Mononuclear cell (primary cell): ENCODE measurements around the gene PLAC8. TPM values are rescaled to one million over a fixed set of nuclear protein-coding genes. Genes with fewer than 3 reads are reported as not detected.
"Not testable (repeated sequence)": the region's sequence is repeated elsewhere in the genome, so short reads cannot be mapped to it uniquely, and the experiment has no call there.

Experiments
- H3K27me3 ChIP-seq: 2 replicates; pipeline ENCODE4 v1.6.0; 2011; ENCODE audit warnings: low read length, control low read depth; ENCODE audit not compliant: insufficient read depth
- H3K4me1 ChIP-seq: 2 replicates; pipeline ENCODE4 v1.5.1; 2011; ENCODE audit warnings: mild to moderate bottlenecking, low read length, control low read depth; ENCODE audit not compliant: insufficient read depth
- H3K4me3 ChIP-seq: 2 replicates; pipeline ENCODE4 v1.5.1; 2011; ENCODE audit warnings: mild to moderate bottlenecking, low read length, moderate library complexity
- H3K9me3 ChIP-seq: 2 replicates; pipeline ENCODE4 v1.5.1; 2011; ENCODE audit warnings: low read depth, mild to moderate bottlenecking, control low read depth, low read length
- total RNA-seq: library from RNA; depleted of rRNA; stranded (reverse); fragments of >200 nt; gene quantifications from one replicate; pipeline ENCODE4 v1.2.3, GENCODE V29; 2012

The PLAC8 gene
- total RNA-seq: 354 TPM

- no peaks in the 10 kb centered on the region for H3K27me3 ChIP-seq
- H3K9me3 ChIP-seq: no peaks in the 10 kb centered on the region
- peak within 1 kb of the TSS; percentile 84 for H3K4me3 ChIP-seq
- H3K4me1 ChIP-seq: peaks cover 63% of the 10 kb centered on the region
These were observed at the start of gene PLAC8 for GRCh38 chr4:83114576-83114975. TSS of gene PLAC8 (minus strand) at chr4:83114729. CDS start at chr4:83107921, 6,808 bp downstream.

DNA sequence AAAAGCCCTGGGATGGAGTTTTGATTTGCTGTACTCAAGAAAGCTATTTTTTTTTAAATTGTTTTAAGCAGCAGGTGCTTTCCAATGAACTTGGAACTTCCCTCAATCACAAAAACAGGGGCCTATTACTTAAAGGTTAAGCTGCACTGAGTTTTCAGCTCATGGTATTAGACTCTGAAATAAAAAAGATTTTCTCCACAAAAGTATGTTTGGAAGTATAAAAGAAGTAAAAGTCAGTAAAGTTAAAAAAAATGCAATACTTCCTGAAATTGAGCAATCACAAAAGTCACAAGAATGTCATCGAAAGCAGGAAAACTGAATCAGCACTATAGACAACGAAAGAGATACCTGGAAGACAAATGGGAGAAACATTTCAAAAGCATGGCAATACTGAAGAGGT, 38.9 kb upstream of the PLAC8 start:
- no peak overlapping the region for H3K4me3 ChIP-seq

GRCh38 chr4:83152746-83153145, 38.2 kb upstream of the PLAC8 start:
- Histone ChIP-seq H3K4me1 (peaks cover 52% of the 10 kb centered on the region), H3K9me3 (no peaks in the 10 kb centered on the region), H3K4me3 (no peak overlapping the region), H3K27me3 (no peaks in the 10 kb centered on the region)

More for the DNA sequence above, 38.9 kb upstream of the PLAC8 start:
- Histone ChIP-seq H3K27me3 (no peaks in the 10 kb centered on the region), H3K9me3 (no peaks in the 10 kb centered on the region), H3K4me1 (peaks cover 52% of the 10 kb centered on the region)

- H3K4me3 ChIP-seq: no peak overlapping the region
- H3K9me3 ChIP-seq: no peaks in the 10 kb centered on the region
- peaks cover 52% of the 10 kb centered on the region for H3K4me1 ChIP-seq
- H3K27me3 ChIP-seq: no peaks in the 10 kb centered on the region
These were observed 37.1 kb upstream of the PLAC8 start for GRCh38 chr4:83151651-83152050.

GRCh38 chr4:83150653-83151330, 36.3 kb upstream of the PLAC8 start:
- H3K27me3 ChIP-seq: no peaks in the 10 kb centered on the region
- H3K4me3 ChIP-seq: no peak overlapping the region
- H3K9me3 ChIP-seq: no peaks in the 10 kb centered on the region
- peaks cover 58% of the 10 kb centered on the region for H3K4me1 ChIP-seq

DNA sequence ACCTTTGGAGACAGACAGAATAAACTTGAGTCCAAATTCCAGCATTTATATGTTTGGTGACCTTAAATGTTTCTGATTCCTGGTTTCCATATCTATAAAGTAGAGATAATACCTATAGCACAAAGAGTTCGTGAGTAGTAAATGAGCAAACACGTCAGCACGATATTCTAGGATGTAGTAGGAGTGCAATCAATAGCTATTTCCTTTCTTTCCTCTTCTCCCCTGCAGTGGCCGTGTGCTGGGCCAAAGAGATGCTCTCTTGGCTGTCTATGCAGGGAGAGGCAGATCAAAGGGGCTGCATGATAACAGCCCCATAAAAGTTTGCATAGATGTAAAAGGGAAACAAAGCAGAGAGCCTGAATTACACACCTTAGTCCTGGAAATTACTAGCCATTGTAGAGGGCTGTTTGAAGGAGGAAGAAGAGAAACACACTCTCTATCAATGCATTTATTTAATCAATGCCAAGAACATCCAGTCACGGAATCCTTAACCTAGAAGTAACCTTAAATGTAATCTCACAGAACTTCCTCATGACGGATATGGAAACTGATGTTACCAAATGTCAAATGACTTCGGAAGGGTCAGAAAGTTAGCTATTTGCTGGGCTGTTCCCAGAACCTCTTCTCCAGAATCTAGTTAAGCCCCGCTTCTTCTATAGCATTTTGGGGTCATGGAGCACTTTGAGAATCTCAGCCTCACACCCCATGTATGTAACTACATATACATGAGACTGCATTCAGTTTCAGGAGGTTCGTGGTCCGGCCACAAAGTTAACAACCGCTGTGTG, 35.5 kb upstream of the PLAC8 start:
- no peaks in the 10 kb centered on the region for H3K27me3 ChIP-seq
- H3K4me1 ChIP-seq: peaks cover 64% of the 10 kb centered on the region

DNA sequence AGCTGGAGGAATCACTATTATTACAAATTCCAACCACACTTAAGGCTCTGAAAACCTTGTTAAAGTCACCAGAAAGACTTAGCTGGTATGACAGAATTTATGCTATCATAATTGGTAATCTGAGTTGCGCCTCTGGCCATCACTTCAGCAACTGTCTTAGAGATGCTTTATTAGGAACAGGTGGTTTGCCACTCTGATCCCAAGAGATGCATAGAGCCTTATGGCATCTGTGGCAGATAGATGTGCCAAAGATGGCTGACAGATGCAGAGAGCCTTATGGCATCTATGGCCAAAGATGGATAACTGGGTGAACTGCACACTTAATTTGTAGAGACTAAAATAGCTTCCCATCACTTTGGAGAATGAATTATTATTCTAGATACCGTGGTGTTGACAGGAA, 32.3 kb upstream of the PLAC8 start:
- no peaks in the 10 kb centered on the region for H3K9me3 ChIP-seq
- H3K4me3 ChIP-seq: no peak overlapping the region
- no peaks in the 10 kb centered on the region for H3K27me3 ChIP-seq
- H3K4me1 ChIP-seq: peaks cover 41% of the 10 kb centered on the region

More for the DNA sequence above, 35.5 kb upstream of the PLAC8 start:
- no peak overlapping the region for H3K4me3 ChIP-seq
- H3K9me3 ChIP-seq: no peaks in the 10 kb centered on the region

DNA sequence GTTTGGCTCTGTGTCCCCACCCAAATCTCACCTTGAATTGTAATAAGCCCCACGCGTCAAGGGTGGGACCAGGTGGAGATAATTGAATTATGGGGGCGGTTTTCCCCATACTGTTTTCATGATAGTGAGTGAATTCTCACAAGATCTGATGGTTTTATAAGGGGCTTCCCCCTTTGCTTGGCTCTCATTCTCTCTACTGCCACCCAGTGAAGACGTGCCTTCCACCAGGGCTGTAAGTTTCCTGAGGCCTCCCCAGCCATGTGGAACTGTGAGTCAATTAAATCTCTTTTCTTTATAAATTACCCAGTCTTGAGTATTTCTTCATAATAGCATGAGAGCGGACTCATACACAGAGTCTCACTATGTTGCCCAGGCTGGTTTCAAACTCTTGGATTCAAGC, 31.2 kb upstream of the PLAC8 start:
- H3K4me1 ChIP-seq: peaks cover 32% of the 10 kb centered on the region
- not testable (repeated sequence) for H3K4me3 ChIP-seq, H3K9me3 ChIP-seq, H3K27me3 ChIP-seq

GRCh38 chr4:83139514-83140156, 25.1 kb upstream of the PLAC8 start:
- no peaks in the 10 kb centered on the region for H3K9me3 ChIP-seq
- H3K4me1 ChIP-seq: peaks cover 36% of the 10 kb centered on the region
- H3K27me3 ChIP-seq: no peaks in the 10 kb centered on the region
- H3K4me3 ChIP-seq: no peak overlapping the region

GRCh38 chr4:83138946-83139345, 24.4 kb upstream of the PLAC8 start:
- H3K4me1 ChIP-seq: peaks cover 36% of the 10 kb centered on the region
- no peaks in the 10 kb centered on the region for H3K9me3 ChIP-seq
- no peak overlapping the region for H3K4me3 ChIP-seq
- no peaks in the 10 kb centered on the region for H3K27me3 ChIP-seq

GRCh38 chr4:83132065-83132464, 17.5 kb upstream of the PLAC8 start:
- H3K4me3 ChIP-seq: no peak overlapping the region
- H3K27me3 ChIP-seq: no peaks in the 10 kb centered on the region
- no peaks in the 10 kb centered on the region for H3K9me3 ChIP-seq
- peaks cover 20% of the 10 kb centered on the region for H3K4me1 ChIP-seq

GRCh38 chr4:83129264-83129663, 14.7 kb upstream of the PLAC8 start:
- Histone ChIP-seq H3K9me3 (no peaks in the 10 kb centered on the region), H3K4me1 (peaks cover 46% of the 10 kb centered on the region), H3K4me3 (no peak overlapping the region), H3K27me3 (no peaks in the 10 kb centered on the region)

DNA sequence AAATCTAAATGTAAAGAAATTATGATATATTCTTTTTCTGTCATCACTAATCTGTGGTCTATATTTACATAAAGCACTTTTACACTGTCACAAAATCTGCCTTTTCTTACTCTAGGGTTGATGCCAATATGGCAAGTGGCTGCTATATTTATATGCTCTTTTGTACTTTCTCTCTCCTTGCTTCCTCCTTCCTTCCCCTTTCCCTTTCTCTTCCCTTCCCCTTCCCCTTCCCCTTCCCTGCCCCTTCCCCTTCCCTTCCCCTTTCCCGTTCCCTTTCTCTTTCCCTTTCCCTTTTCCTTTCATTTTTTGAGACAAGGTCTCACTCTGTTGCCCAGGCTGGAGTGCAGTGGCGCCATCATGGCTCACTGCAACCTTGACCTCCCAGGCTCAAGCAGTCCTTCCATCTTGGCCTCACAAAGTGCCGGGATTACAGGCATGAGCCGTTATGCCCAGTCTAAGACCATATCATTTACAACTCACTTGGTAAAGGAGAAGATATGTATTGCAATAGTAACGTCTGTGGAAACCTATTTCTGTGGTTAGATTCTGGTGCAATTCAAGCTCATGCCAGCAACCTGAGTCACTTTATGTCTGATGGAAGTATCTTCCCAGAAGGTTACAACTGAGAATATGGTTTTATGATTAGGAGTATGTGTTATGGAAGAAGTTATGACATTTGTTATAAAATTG, 13.9 kb upstream of the PLAC8 start:
- Histone ChIP-seq H3K9me3 (no peaks in the 10 kb centered on the region), H3K4me3 (no peak overlapping the region), H3K4me1 (peaks cover 55% of the 10 kb centered on the region), H3K27me3 (no peaks in the 10 kb centered on the region)

GRCh38 chr4:83125738-83126141, 11.2 kb upstream of the PLAC8 start:
- Histone ChIP-seq H3K9me3 (no peaks in the 10 kb centered on the region), H3K4me3 (no peak overlapping the region), H3K4me1 (peaks cover 66% of the 10 kb centered on the region), H3K27me3 (no peaks in the 10 kb centered on the region)
